ENCODE measurements around the gene SREBF2. TPM values are rescaled to one million over a fixed set of nuclear protein-coding genes. Genes with fewer than 3 reads are reported as not detected.
A peak's percentile ranks its signal among the peaks of the same experiment; 100 is the strongest.

Gene SREBF2
- polyA plus RNA-seq, 4 donors, result 14.1 to 82.2 (median 48.1) TPM

DNA sequence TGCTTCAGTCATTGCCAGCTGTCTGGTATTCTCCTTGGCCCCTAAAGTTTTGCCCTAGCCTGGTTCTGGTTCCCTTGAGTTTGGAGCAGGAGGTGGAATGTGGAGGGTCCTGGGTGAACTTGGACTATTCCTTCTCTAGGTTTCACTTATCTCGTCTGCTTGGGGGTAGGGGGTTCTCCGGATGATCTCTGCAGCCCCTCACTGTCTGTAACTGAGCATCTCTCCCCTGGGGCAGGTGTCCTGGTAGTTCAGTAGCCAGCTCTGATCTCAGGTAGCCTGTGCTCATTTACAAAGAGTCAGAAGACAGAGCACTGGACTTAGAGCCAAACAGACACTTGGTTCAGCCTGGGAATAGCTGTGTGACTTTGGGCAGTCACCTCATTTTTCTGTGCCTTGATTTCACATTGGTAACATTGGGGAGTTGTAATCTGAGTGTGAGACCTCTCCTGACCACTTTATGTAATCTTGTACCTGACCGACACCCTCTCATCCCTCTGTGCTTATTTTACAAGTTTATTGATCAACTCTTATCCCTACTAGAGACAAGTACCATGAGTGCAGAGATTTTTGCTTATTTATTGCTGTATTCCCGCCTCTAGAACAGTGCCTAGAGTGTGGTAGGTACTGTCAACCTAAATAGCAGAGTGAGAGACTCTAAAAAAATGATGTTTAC lies 31.6 kb upstream of the SREBF2 start:
- DNase-seq (peak in 1 of 2 donors; percentile 40), FAIRE-seq (no peak)
- no peaks in the 10 kb centered on the region for H3K27me3 ChIP-seq (ENCODE audit: control insufficient read depth in 3 of 3, insufficient read depth in 3 of 3, low read length in 3 of 3)
- H3K4me3 ChIP-seq (ENCODE audit: low read depth in 1 of 3, low read length in 3 of 3), result peak overlapping the region; percentile 76 to 96 (median 87)
- WGBS, 3 donors, result 3 to 22% (median 15%) methylated on average over 4 of the region's 4 CpGs
- peaks cover 0 to 14% (median 2%) of the 10 kb centered on the region in 3 donors for H3K4me1 ChIP-seq (ENCODE audit: control insufficient read depth in 3 of 3, insufficient read depth in 2 of 3, low read depth in 1 of 3, low read length in 2 of 3)
- H3K36me3 ChIP-seq (ENCODE audit: control insufficient read depth in 3 of 3, insufficient read depth in 2 of 3, low read depth in 1 of 3, low read length in 3 of 3), result peaks cover 0 to 2% (median 0%) of the 10 kb centered on the region in 3 donors
- peak overlapping the region; percentile 85 to 95 (median 93) for H3K27ac ChIP-seq (ENCODE audit: low read depth in 1 of 3, low read length in 2 of 3)
- no peaks in the 10 kb centered on the region for H3K9me3 ChIP-seq (ENCODE audit: control insufficient read depth in 2 of 2, insufficient read depth in 1 of 2, low read depth in 1 of 2, low read length in 1 of 2)

GRCh38 chr22:41801886-41802285 lies 31.0 kb upstream of the SREBF2 start:
- 21 to 51% (median 23%) methylated on average over 2 of the region's 2 CpGs for WGBS, 3 donors
- Histone ChIP-seq H3K36me3 (ENCODE audit: control insufficient read depth in 3 of 3, insufficient read depth in 2 of 3, low read depth in 1 of 3, low read length in 3 of 3) (peaks cover 0 to 2% (median 0%) of the 10 kb centered on the region in 3 donors), H3K4me3 (ENCODE audit: low read depth in 1 of 3, low read length in 3 of 3) (no peak overlapping the region), H3K4me1 (ENCODE audit: control insufficient read depth in 3 of 3, insufficient read depth in 2 of 3, low read depth in 1 of 3, low read length in 2 of 3) (peaks cover 0 to 14% (median 2%) of the 10 kb centered on the region in 3 donors), H3K27me3 (ENCODE audit: control insufficient read depth in 3 of 3, insufficient read depth in 3 of 3, low read length in 3 of 3) (no peaks in the 10 kb centered on the region), H3K9me3 (ENCODE audit: control insufficient read depth in 2 of 2, insufficient read depth in 1 of 2, low read depth in 1 of 2, low read length in 1 of 2) (no peaks in the 10 kb centered on the region), H3K27ac (ENCODE audit: low read depth in 1 of 3, low read length in 2 of 3) (no peak overlapping the region)
- no peak for DNase-seq
- no peak for FAIRE-seq

- DNase-seq (no peak), FAIRE-seq (no peak)
- H3K4me3 ChIP-seq (ENCODE audit: low read depth in 1 of 3, low read length in 3 of 3), result no peak overlapping the region
- no peaks in the 10 kb centered on the region for H3K9me3 ChIP-seq (ENCODE audit: control insufficient read depth in 2 of 2, insufficient read depth in 1 of 2, low read depth in 1 of 2, low read length in 1 of 2)
- peaks cover 0 to 27% (median 0%) of the 10 kb centered on the region in 3 donors for H3K36me3 ChIP-seq (ENCODE audit: control insufficient read depth in 3 of 3, insufficient read depth in 2 of 3, low read depth in 1 of 3, low read length in 3 of 3)
- no peaks in the 10 kb centered on the region for H3K27me3 ChIP-seq (ENCODE audit: control insufficient read depth in 3 of 3, insufficient read depth in 3 of 3, low read length in 3 of 3)
- peaks cover 0 to 6% (median 2%) of the 10 kb centered on the region in 3 donors for H3K4me1 ChIP-seq (ENCODE audit: control insufficient read depth in 3 of 3, insufficient read depth in 2 of 3, low read depth in 1 of 3, low read length in 2 of 3)
- no peak overlapping the region for H3K27ac ChIP-seq (ENCODE audit: low read depth in 1 of 3, low read length in 2 of 3)
Observed at GRCh38 chr22:41805639-41806038, 27.3 kb upstream of the SREBF2 start.

DNA sequence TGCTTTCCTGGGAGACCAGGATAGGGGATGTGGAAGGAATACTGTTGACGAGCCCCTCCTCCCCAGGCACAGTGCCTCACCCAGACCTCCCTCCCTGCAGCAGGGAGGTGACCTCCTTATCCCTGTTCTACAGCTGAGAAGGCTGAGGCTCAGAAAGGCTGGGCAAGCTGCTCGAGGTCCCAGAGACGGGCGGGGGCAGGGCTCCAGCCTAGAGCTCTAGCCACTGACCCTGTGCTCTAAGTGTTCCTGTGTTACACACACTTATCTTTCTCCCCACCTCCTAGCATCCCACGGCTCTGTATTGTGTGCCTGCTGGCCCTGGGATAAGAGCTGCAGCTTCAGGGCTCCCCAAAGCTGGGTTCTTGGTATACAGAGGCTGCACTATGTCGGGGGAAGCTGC lies 24.5 kb upstream of the SREBF2 start:
- H3K4me3 ChIP-seq (ENCODE audit: low read depth in 1 of 3, low read length in 3 of 3), result no peak overlapping the region
- no peaks in the 10 kb centered on the region for H3K4me1 ChIP-seq (ENCODE audit: control insufficient read depth in 3 of 3, insufficient read depth in 2 of 3, low read depth in 1 of 3, low read length in 2 of 3)
- no peak for FAIRE-seq
- H3K27ac ChIP-seq (ENCODE audit: low read depth in 1 of 3, low read length in 2 of 3), result no peak overlapping the region
- peaks cover 2 to 41% (median 3%) of the 10 kb centered on the region in 3 donors for H3K36me3 ChIP-seq (ENCODE audit: control insufficient read depth in 3 of 3, insufficient read depth in 2 of 3, low read depth in 1 of 3, low read length in 3 of 3)
- no peaks in the 10 kb centered on the region for H3K9me3 ChIP-seq (ENCODE audit: control insufficient read depth in 2 of 2, insufficient read depth in 1 of 2, low read depth in 1 of 2, low read length in 1 of 2)
- 85 to 91% (median 88%) methylated on average over 6 of the region's 6 CpGs for WGBS, 3 donors
- DNase-seq, result no peak
- H3K27me3 ChIP-seq (ENCODE audit: control insufficient read depth in 3 of 3, insufficient read depth in 3 of 3, low read length in 3 of 3), result no peaks in the 10 kb centered on the region

GRCh38 chr22:41810022-41810421 lies 22.9 kb upstream of the SREBF2 start:
- Histone ChIP-seq H3K4me1 (ENCODE audit: control insufficient read depth in 3 of 3, insufficient read depth in 2 of 3, low read depth in 1 of 3, low read length in 2 of 3) (no peaks in the 10 kb centered on the region), H3K27me3 (ENCODE audit: control insufficient read depth in 3 of 3, insufficient read depth in 3 of 3, low read length in 3 of 3) (no peaks in the 10 kb centered on the region), H3K9me3 (ENCODE audit: control insufficient read depth in 2 of 2, insufficient read depth in 1 of 2, low read depth in 1 of 2, low read length in 1 of 2) (no peaks in the 10 kb centered on the region), H3K4me3 (ENCODE audit: low read depth in 1 of 3, low read length in 3 of 3) (no peak overlapping the region), H3K27ac (ENCODE audit: low read depth in 1 of 3, low read length in 2 of 3) (no peak overlapping the region), H3K36me3 (ENCODE audit: control insufficient read depth in 3 of 3, insufficient read depth in 2 of 3, low read depth in 1 of 3, low read length in 3 of 3) (peaks cover 2 to 53% (median 3%) of the 10 kb centered on the region in 3 donors)
- FAIRE-seq, result no peak
- 94% methylated on average over 12 of the region's 12 CpGs for WGBS, 3 donors
- DNase-seq, result no peak

DNA sequence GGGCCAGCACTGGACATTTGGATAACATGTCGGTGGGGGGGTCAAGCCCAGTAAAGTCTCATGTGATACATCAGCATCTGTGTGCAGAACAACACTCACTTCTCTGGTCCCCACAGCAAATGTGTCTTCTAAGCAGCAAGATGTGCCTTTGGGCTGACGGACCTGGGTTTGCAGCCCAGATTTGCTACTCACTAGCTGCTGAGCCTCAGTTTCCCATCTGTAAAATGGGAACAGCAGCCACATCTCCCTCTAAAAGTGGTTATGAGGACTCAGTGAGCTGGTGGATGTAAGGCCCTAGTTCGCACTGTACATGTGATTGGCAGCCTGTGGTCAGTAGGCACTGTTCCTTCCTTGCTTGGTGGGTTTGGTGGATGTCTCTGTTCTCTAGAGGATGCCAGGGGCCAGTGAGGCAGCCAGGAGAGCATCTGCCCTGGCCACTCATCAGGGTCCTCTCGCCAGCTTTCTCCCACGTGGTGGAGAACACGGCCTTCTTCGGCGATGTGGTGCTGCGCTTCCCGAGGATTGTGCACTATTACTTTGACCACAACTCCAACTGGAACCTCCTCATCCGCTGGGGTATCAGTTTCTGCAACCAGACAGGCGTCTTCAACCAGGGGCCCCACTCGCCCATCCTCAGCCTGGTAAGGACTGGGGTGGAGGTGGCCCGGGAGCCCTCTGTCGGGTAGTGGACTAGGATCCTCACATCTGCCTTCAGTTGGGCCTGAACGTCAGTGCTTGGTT lies 19.9 kb upstream of the SREBF2 start:
- Histone ChIP-seq H3K9me3 (ENCODE audit: control insufficient read depth in 2 of 2, insufficient read depth in 1 of 2, low read depth in 1 of 2, low read length in 1 of 2) (no peaks in the 10 kb centered on the region), H3K36me3 (ENCODE audit: control insufficient read depth in 3 of 3, insufficient read depth in 2 of 3, low read depth in 1 of 3, low read length in 3 of 3) (peaks cover 2 to 65% (median 3%) of the 10 kb centered on the region in 3 donors), H3K27ac (ENCODE audit: low read depth in 1 of 3, low read length in 2 of 3) (no peak overlapping the region), H3K4me1 (ENCODE audit: control insufficient read depth in 3 of 3, insufficient read depth in 2 of 3, low read depth in 1 of 3, low read length in 2 of 3) (no peaks in the 10 kb centered on the region), H3K27me3 (ENCODE audit: control insufficient read depth in 3 of 3, insufficient read depth in 3 of 3, low read length in 3 of 3) (no peaks in the 10 kb centered on the region), H3K4me3 (ENCODE audit: low read depth in 1 of 3, low read length in 3 of 3) (no peak overlapping the region)
- no peak for FAIRE-seq
- WGBS, 3 donors, result 96 to 97% (median 97%) methylated on average over 16 of the region's 16 CpGs
- no peak for DNase-seq

DNA sequence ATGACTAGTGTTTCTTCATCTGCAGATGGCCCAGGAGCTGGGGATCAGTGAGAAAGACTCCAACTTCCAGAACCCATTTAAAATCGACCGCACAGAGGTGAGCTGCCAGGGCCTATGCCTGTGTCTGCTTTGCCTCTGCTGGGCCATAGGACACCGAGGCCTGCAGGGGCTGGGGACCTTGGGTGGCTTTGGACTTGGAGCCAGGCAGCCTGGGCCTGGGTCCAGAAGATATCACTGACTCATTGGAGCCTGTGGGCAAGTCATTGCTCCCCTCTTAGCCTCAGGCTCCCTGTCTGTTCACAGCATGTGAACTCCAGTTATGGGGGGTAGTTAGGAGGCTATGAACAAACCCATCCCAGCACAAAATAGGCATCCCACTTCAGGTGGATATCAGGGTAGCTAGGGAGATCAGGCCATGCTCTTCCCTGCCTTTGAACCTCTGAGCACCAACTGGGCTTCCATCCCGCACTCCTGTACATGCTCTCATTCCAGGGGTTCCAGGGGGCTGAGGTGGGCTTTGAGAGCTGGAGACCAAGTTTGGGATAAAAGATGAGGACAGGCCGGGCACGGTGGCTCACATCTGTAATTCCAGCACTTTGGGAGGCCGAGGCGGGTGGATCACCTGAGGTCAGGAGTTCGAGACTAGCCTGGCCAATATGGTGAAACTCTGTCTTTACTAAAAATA lies 19.0 kb upstream of the SREBF2 start:
- Histone ChIP-seq H3K27me3 (ENCODE audit: control insufficient read depth in 3 of 3, insufficient read depth in 3 of 3, low read length in 3 of 3) (no peaks in the 10 kb centered on the region), H3K27ac (ENCODE audit: low read depth in 1 of 3, low read length in 2 of 3) (no peak overlapping the region), H3K4me3 (ENCODE audit: low read depth in 1 of 3, low read length in 3 of 3) (no peak overlapping the region), H3K9me3 (ENCODE audit: control insufficient read depth in 2 of 2, insufficient read depth in 1 of 2, low read depth in 1 of 2, low read length in 1 of 2) (no peaks in the 10 kb centered on the region), H3K4me1 (ENCODE audit: control insufficient read depth in 3 of 3, insufficient read depth in 2 of 3, low read depth in 1 of 3, low read length in 2 of 3) (no peaks in the 10 kb centered on the region), H3K36me3 (ENCODE audit: control insufficient read depth in 3 of 3, insufficient read depth in 2 of 3, low read depth in 1 of 3, low read length in 3 of 3) (peaks cover 2 to 63% (median 3%) of the 10 kb centered on the region in 3 donors)
- no peak for FAIRE-seq
- DNase-seq, result no peak
- whole genome bisulfite sequencing, 3 donors, result 96 to 97% (median 97%) methylated on average over 9 of the region's 9 CpGs

- Histone ChIP-seq H3K4me1 (ENCODE audit: control insufficient read depth in 3 of 3, insufficient read depth in 2 of 3, low read depth in 1 of 3, low read length in 2 of 3) (no peaks in the 10 kb centered on the region), H3K9me3 (ENCODE audit: control insufficient read depth in 2 of 2, insufficient read depth in 1 of 2, low read depth in 1 of 2, low read length in 1 of 2) (no peaks in the 10 kb centered on the region), H3K27ac (ENCODE audit: low read depth in 1 of 3, low read length in 2 of 3) (no peak overlapping the region), H3K36me3 (ENCODE audit: control insufficient read depth in 3 of 3, insufficient read depth in 2 of 3, low read depth in 1 of 3, low read length in 3 of 3) (peaks cover 2 to 60% (median 3%) of the 10 kb centered on the region in 3 donors), H3K4me3 (ENCODE audit: low read depth in 1 of 3, low read length in 3 of 3) (no peak overlapping the region), H3K27me3 (ENCODE audit: control insufficient read depth in 3 of 3, insufficient read depth in 3 of 3, low read length in 3 of 3) (no peaks in the 10 kb centered on the region)
- FAIRE-seq (no peak), DNase-seq (no peak)
- 91 to 94% (median 92%) methylated on average over 3 of the region's 3 CpGs for WGBS, 3 donors
Observed at GRCh38 chr22:41815716-41816115, 17.2 kb upstream of the SREBF2 start.

All from small intestine (tissue), 7 donors.